PC-3 (cell line): ENCODE results near the gene KRTAP10-10.

Experiments
- CTCF ChIP-seq: fragments of 300-600 bp; sonication (generic); conservative IDR thresholded peaks from 2 replicates; pipeline ENCODE4 v1.5.1; 2017; ENCODE audit warnings: antibody characterized with exemption, low read depth, mild to moderate bottlenecking, low read length
- EZH2 ChIP-seq: fragments of 300-600 bp; sonication (generic); IDR thresholded peaks from one replicate; pipeline ENCODE4 v1.6.1; 2017; ENCODE audit warnings: antibody characterized with exemption, mild to moderate bottlenecking, low read length; ENCODE audit not compliant: unreplicated experiment

GRCh38 chr21:44658913-44659595 lies 21.9 kb downstream of the KRTAP10-10 start:
- TF ChIP-seq CTCF (no peak), EZH2 (no peak)
